ENCODE measurements around the gene TNFRSF19.

The TNFRSF19 gene

DNA sequence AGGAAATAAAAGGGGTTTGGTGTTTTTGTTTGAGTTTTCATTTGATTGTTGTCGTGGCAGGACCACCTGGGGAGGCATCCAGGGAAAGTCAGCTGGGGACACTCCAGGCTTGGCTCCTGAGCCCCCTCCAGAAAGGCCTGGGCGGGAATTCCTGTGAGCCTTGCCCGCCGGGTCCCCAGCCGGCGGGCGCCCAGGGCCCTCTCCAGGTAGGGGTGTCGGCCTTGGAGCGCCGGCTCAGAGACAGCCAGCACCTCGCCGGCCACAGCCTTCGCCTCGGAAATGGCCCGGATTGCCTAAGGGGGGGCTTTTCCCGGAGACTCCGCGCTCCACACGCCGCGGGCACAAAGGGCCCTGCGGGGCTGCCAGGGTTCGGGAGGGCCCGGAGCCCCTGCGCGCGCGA is 125.0 kb downstream of the TNFRSF19 start:
- no peak for DNase-seq

DNA sequence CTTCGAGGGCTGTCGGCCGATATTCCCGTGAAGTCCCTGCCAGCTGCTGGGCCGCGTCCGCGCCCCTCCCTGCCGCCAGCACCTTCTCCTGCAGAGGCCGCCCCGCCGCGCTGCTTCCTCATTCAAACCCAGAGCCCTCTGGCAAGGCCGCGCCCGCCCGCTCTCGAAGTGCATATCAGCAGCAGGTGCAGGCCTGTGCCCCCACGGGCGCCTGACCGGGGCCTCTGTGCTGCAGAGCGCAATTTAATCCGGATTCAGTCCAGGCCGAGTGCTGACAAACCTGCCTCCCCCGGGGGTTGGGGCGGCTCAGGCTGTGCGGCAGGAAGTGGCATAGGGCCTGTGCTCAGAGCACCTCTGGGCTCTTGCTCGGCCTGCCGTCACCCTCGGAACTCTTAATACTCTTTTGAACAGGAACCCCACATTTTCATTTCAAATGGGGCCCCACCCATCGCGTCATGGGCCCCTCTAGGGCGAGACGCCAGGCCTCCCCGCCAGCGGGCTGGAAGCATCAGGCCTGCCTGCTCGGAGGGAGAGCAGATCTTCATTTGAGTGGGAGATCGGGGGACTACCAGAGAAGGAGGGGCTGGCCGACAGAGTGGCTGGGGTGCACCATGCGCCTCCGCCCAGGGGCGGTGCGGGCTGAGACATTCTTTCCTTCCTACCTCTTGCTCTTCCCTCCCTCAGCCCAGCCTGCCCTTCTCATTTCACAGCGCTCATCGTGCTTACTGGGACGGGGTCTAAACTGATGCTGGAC is 125.7 kb downstream of the TNFRSF19 start:
- DNase-seq: no peak

DNA sequence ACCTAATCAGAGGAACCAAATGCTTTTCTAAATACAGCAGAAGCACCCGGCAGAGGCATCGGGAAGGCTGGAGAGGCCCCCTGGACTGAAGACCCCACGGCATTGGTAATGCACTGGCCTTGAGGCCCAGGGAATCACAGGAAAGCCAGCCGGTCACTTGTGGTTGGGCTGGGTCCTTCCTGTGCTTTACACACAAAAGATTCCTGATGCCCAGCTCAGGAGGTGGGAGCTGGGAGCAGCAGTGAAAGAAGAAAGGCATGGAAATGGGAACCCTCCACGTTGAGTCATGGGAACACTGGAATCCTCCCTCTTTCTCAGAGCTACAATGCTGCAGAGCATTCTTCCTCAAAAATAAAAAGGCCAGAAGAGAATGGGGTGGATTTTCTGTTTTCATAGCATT is 126.4 kb downstream of the TNFRSF19 start:
- DNase-seq: no peak

DNA sequence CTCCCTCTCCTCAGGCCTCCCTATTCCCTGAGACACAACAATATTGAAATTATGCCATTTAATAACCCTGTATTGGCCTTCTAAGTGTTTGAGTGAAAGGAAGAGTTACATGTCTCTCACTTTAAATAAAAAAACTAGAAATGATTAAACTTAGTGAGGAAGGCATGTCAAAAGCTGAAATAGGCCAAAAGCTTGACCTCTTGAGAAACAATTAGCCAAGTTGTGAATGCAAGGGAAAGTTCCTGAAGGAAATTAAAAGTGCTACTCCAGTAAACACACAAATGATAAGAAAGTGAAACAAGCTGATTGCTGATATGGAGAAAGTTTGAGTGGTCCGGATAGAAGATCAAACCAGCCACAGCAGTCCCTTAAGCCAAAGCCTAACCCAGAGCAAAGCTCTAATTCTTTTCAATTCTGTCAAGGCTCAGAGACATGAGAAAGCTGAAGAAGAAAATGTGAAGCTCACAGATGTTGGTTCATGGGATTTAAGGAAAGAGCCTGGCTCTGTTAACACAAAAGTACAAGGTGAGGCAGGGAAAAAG is 127.6 kb downstream of the TNFRSF19 start:
- no peak for DNase-seq

DNA sequence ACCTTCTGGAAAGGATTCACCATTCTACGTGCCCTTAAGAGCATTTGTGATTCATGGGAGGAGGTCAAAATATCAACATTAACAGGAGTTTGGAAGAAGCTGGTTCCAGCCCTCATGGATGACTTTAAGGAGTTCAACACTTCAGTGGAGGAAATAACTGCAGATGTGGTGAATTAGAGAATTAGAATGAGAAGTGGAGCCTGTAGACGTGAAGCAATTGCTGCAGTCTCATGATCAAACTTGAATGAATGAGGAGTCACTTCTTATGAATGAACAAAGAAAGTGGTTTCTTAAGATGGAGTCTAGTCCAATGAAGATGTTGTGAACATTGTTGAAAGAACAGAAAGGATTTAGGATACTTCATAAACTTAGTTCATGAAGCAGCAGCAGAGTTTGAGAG is 129.1 kb downstream of the TNFRSF19 start:
- no peak for DNase-seq

DNA sequence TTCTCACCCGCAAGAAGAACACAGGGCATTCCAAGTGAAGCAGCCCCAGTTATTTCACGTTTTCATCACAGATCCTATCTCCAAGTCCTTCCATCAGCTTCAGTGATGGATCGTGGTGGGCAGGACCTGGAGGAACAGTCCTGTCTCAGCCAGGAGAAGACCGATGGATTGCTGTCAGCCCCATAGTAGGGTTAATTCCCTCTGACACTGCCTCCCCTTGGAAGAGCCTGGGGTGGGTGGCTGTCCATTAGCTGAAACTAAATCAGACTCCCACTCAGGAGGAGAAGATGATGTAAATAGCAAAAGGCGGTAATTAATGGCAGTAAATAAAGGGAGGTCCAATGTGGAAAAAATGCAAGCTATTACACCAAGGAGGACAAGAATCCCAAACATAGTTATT is 131.0 kb downstream of the TNFRSF19 start:
- no peak for DNase-seq

DNA sequence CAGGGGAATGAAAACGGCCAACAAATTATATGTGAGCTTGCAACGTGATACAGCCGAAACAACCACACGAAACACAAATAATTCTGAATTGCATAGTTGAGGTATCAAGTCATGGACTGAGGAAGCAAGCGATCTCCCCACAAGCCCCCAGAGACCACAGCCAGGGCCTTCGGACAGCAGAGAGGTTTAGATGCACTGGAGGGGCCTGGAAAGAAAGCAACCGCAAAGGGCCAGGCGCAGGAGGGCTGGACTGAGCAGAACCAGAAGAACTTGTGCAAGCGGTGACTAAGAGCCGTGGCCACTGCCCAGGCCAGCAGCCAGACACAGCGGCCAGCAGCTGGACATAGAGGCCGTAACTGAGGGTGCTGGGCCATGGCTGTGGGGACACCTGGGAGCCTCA is 131.4 kb downstream of the TNFRSF19 start:
- DNase-seq: no peak

DNA sequence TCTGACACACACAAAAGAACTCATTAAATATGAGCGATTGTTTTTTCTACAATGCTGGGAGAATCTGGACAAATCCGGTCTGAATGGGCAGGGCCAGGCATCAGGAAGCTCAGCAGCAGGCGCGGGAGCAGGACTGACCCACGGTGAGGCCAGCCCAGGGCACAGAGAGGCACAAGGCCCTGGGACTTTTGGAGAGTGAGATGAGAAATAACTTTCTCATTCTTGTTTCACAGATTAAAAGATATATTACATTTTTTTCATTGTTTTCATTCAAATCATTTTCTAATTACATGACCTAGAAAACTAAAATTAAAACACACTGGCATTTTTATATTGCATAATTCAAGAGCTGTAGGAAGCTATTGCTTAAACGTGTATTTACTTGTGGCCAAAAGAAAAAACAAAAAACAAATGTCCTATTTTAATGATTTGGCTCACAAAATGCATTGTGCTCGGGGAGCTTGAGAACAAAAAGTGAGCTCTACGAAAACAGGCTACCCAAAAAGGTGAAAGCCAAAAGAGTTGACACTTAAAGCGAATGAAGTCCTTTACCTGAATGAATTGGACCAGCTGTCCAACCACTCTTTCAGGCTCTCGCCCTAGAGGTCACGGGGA is 133.1 kb downstream of the TNFRSF19 start:
- DNase-seq: no peak

DNA sequence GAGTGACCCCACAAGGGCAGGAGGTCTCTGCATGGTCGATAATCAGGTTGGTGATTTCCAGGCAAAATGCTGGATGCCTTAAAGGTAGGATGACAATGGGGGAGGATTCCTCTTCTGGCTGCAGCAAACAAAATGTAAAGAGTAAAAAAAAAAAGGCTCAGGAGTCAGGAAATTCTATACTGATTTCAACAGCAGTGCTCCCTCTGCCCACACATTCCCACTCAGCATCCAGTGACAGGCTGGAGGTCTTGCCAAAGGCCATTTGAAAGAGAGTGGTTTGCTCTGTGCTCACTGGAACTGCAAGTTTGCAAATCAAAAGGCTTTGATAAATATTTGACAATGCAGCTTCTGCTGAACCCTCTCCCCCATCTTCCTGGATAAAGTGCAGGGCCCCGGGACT is 135.4 kb downstream of the TNFRSF19 start:
- DNase-seq: no peak

DNA sequence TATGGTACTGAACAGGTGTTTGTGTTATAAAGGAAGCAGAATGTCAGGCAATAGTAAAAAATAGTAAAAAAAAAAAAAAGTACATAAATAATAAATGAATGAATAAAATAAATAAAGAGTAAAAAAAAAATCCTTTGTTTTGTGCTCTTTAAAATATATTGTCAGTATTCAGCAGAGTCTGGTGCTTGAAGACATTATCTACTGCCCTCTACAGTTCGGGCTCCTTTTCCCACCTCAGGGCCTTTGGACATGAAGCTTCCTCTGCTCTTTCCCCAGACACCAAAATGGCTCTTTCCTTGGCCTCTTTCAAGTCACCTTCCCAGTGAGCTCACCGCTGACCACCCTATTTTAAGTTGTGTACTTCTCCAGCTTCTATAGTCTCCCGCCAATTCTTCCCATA is 137.5 kb downstream of the TNFRSF19 start:
- no peak for DNase-seq

DNA sequence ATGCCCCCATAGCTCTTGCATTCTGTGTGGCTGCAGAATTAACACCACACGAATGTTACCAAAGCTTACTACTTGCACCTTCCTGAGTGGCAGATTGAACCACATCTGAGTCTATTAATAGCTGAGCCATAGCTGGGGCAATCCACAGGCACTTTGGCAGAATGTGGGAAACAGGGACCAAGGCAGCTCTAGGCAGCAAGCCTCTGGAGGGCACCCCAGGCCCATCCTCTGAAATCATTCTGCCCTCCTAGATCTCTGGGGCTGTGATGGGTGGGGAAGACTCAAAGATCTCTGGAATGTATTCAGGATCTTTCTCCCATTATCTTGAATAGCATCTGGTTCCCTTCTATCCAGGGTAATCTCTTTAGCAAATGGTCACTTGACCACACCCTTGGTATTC is 139.3 kb downstream of the TNFRSF19 start:
- no peak for DNase-seq

DNA sequence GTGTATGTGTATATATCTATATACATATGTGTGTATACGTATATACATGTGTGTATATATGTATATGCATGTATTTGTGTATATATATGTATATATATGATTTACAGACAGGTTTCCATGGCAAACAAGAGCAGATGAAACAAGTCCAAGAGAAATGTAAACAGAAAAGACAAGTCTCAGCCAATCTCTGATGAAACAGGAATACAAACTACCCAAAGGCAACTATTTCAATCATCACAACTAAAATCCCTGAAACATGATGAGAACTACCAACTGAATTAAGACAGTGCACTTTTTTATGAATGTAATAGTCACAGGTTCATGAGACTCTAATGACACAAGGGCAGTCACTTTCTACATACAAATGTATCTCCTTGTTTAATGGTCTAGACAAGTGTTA is 140.2 kb downstream of the TNFRSF19 start:
- DNase-seq: no peak

DNA sequence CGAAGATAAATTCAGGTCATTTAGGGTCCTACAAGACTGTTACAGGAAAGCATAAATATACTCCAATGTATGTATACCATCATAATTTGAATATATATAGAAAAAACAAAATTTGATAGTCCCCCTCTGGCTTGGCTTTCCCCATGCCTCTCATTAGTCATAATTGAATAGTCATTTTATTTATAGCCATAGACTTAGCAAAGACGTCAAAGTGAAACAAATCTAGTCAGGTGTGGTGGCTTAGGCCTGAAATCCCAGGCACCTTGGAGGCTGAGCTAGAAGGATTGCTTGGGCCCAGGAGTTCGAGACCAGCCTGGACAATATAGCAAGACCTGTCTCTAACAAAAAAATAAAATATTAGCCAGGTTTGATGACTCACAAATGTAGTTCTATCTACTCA is 141.1 kb downstream of the TNFRSF19 start:
- DNase-seq: no peak

DNA sequence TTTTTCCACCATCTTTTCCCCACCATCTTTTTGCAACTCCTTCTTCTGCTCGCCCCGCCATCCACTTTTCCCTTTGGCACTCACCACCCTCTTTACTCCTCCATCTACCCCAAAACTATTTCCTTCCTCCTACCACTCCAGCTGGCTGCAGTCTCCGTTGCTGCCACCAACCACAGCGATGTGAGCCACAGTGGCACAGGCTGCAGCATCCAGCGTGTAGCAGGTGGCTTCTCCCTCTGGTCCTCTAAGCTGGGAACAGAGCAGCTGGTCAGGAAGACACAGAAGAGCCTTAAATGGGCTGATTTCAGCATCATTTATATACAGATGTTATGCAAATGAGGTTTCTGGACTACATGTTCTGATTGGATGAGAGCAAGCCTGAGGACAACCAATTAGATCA is 144.5 kb downstream of the TNFRSF19 start:
- DNase-seq: no peak

DNA sequence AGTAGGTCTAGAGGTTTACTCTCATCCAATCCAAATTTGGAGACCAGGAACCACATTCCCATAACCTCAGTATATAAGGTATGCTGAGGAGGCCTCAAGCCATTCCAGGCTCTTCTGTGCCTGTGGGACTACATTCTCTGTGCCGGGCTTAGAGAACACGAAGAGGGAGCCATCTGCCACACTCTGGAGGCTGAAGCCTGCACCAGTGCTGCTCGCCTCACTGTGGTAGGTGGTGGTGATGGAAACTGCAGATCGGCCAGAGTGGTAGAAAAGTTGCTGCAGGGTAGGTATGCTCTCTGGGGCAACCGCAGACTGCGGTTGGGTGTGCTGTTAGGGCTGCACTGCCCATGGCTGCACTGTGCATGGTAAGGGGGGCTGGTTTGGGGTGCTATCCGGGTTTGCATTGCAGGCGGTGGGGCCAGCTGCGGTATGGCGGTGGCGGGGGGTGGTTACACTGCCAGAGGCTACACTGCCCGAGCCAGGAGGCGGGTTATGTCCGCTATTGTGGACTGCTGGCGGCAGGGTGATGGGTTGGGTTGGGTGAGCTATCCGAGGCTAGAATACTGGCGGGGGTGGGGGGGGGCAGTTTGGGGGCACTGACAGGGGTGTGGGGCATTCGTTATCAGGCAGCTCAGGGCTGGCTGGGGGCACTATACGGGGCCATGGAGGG is 145.0 kb downstream of the TNFRSF19 start:
- DNase-seq: no peak

DNA sequence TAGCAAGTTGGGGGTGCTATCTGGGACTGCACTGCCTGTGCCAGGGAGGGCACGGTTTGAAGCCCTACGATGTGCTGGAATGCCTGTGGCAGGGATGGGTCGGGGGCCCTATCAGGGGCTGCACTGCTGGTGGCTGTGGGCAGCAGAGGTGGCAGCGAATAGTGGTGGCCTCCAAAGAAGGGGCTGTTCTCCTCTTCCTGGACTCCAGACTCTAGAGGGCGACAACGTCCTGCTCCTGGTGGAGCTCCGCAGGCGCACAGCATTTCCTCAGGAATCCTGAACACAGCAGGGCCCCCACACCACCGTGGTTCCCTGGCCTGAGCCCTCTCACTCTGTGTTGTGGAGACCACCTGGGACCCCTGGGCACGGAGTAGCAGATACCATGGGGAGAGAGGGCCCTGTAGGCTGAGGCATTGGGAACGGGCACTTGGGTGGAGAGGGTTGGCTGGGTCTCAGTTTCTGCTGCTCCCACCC is 145.6 kb downstream of the TNFRSF19 start:
- DNase-seq: no peak

DNA sequence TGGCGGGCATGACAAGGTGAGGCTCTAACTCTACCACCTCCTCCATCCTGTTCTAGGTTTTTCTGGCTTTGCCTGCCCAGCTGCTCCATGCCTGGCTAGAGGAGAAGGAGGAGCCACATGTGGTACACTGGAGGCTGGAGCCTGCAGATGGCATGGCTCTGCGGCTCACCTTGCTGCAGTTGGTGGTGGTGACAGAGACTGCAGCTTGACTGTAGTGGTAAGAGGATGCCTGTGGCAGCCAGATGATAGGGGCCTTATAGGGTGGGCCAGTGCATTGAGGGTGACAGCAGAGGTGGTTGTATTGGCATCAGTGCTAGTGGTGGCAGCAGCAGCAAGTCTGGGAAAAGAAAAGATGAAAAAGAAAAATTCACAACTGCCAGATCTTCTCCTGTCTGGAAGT is 146.2 kb downstream of the TNFRSF19 start:
- DNase-seq: no peak

DNA sequence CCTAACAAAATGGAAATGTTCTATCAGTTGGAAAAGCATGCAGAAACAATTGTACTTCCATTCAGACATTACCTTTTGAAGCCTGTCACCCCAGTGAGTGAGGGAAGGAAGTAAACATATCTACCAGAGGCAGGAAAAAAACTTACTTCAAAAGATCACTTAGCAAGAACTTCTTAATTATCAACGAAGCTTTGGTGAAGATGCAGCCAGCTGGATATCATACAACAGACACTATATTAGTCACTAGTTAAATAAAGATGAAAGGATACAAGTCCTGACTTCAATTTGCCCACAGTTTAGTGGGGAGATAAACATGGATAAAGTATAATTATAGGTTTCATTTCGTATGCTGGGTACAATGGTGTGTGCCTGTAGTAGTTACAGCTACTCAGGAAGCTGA is 148.8 kb downstream of the TNFRSF19 start:
- DNase-seq: no peak

DNA sequence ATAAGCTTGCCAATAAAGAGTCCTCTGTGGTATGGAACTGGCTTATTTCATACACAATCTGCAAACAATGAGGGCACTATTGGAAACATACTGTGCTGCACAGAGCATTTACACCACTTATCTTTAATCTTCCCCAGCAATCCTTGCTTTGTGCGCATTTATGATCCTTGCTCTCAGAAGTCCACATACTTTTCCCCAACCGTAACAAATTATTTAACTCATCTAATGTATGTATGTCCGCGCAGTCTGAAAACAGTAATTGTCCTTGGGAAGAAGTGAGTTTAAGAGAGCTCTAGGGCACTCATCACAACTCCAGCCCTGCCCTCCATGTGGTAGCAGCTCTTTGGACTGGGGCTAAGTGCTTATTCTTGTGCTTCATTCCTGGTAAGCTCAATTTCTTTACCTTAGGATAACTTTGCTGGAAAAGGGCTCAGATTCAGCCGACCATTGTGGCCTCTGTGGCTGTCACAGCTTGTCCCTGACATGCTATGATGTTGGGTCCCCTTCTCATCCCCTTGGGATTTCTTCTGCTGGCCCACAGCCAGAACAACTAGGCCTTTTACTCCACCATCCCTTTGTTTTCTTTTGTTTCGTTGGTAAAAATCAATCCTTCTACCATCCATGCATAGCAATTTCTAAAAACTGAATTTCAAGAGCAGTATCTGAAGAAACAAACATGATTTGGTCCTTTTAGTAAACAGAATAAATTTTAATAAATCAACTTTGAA is 152.7 kb downstream of the TNFRSF19 start:
- peak; percentile 40 for DNase-seq

DNA sequence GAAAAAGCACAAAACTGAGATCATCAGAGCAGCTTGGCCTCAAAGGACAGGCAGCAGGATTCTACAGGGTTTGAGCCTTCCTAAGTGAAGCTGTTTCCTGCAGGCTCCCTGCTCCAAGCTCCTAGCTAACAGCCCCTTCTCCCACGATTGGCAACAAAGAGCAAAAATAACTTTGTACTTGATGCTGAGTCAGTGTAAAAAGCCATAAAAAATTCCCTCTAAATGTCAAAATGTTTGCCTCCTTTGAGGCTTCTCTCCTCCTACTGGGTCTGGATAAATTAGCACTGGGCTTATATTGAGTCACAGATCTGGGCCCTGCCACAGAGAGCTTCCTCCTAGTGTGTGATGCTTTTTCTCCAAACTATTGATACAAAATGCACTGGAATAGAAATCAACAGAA is 153.3 kb downstream of the TNFRSF19 start:
- DNase-seq: no peak

DNA sequence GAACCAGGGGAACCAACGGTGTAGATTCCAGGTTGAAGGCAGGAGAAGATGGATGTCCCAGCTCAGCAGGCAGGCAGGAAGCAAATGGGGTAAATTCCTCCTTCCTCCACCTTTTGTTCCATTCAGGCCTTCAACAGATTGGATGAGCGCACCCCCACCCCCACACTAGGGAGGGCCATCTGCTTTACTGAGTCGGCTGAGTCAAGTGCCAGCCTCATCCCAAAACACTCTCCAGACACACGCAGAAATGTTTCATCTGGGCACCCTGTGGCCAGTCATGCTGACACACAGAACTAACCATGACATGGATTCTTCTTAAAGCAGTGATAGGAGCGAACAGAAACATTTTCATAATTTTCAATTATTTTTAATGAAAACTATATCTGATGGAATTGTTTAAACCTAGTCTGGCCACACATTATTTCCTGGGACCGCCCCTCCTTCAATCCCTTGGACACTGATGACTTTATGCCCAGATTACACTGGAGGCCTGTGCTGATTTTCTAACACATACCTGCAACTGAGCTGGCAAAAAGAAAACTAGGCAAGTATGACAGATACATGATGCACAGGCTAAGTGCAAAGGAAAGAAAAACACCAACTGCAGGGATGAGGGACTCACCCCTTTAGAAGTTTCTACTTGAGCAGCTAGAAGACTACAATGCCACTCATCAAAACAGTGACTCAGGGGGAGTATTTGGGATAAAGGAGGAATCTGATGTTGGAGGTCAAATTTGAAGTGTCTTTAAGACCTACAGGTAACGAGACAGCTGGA is 154.2 kb downstream of the TNFRSF19 start:
- DNase-seq: no peak

All from DMS79 (cell line).